ENCODE data around the gene TICRR. TPM values are rescaled to one million over a fixed set of nuclear protein-coding genes. Genes with fewer than 3 reads are reported as not detected.

Gene TICRR
- total and polyA plus RNA-seq, 2 of the 8 experiments (the other 6 are each of a cell fraction or from before 2014, with no cell fraction given) = 13.1 to 34.8 TPM

DNA sequence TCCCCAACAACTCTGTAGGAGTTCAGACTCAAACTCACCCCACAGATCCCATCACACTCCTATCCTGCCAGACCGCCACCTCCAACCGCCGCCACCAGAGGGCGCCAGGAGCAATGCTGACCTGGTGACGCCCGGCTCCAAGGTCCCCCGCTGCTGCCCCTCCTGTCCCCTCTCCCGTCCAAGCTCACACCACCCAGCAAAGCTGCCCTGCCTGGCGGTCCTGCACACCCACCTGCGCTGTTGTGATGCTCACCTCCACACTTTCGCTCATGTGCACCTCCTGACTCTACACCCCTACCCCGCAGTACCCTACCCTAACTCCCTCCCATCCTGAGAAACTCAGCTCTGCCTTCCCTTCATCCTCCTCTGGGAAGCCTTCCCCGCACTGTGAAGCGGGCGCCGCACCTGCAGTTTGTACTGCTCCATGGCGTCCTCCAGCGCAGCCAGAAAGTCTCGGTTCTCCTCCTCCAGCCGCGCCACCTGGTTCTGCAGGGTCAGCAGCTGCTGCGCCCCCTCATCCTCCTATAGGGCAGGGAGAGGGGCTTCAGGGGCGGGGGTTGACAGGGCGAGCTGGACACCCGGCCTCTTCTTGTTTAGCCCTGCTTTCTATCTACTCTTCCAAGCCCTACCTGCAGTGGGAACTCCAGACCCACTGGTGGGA is 72.1 kb downstream of the TICRR start (continued):
- TF ChIP-seq, protein P1, sequence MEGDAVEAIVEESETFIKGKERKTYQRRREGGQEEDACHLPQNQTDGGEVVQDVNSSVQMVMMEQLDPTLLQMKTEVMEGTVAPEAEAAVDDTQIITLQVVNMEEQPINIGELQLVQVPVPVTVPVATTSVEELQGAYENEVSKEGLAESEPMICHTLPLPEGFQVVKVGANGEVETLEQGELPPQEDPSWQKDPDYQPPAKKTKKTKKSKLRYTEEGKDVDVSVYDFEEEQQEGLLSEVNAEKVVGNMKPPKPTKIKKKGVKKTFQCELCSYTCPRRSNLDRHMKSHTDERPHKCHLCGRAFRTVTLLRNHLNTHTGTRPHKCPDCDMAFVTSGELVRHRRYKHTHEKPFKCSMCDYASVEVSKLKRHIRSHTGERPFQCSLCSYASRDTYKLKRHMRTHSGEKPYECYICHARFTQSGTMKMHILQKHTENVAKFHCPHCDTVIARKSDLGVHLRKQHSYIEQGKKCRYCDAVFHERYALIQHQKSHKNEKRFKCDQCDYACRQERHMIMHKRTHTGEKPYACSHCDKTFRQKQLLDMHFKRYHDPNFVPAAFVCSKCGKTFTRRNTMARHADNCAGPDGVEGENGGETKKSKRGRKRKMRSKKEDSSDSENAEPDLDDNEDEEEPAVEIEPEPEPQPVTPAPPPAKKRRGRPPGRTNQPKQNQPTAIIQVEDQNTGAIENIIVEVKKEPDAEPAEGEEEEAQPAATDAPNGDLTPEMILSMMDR (IDR thresholded peaks at IDR 0.05; ENCODE audit: control extremely low read depth in 1 of 3, insufficient read depth in 1 of 3, low read depth in 1 of 3, low read length in 3 of 3) = peak; percentile 85 to 98 (median 98)
- TF ChIP-seq, protein P2, sequence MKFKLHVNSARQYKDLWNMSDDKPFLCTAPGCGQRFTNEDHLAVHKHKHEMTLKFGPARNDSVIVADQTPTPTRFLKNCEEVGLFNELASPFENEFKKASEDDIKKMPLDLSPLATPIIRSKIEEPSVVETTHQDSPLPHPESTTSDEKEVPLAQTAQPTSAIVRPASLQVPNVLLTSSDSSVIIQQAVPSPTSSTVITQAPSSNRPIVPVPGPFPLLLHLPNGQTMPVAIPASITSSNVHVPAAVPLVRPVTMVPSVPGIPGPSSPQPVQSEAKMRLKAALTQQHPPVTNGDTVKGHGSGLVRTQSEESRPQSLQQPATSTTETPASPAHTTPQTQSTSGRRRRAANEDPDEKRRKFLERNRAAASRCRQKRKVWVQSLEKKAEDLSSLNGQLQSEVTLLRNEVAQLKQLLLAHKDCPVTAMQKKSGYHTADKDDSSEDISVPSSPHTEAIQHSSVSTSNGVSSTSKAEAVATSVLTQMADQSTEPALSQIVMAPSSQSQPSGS (IDR thresholded peaks at IDR 0.05; ENCODE audit: low read length) = no peak
